ENCODE measurements around the gene TMEM233.

Gene TMEM233

DNA sequence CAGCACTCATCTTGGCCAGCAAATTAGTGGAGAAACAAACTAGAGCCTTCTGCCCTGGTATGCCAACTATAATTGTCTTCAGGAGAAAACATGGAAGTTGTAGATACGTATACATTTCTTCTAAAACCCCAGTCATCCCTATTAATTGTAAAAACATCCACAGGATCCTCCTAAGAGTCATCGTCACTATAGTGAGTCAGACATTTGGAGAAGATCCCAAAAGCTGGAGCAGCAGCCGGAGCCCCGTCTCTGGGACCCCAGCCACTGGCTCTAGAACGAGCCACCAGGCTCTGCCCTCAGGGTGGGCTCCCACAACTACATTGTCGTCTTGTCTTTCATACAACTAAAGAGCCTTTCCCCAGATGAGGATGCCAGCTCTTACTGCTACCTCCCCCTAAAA, 89.8 kb downstream of the TMEM233 start:
- no peak for DNase-seq

DNA sequence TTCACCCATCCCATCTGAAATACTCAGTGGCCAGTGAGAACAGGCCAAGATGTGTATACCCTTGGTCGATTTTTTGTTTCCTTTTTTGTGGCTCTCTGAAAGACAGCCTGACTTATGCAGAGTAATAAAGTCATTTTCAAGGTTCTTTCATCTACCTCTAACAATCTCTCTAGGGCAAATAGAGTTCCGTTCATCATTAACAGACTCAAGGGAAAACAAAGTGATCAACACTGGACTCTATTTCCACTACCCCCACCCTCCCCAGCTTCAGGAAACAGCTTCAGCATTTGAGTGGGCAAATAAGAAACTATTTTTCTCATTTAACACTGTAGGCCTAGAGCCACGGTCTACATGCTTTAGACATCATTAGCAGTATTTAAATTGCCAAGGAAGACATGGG, 90.2 kb downstream of the TMEM233 start:
- DNase-seq: no peak

DNA sequence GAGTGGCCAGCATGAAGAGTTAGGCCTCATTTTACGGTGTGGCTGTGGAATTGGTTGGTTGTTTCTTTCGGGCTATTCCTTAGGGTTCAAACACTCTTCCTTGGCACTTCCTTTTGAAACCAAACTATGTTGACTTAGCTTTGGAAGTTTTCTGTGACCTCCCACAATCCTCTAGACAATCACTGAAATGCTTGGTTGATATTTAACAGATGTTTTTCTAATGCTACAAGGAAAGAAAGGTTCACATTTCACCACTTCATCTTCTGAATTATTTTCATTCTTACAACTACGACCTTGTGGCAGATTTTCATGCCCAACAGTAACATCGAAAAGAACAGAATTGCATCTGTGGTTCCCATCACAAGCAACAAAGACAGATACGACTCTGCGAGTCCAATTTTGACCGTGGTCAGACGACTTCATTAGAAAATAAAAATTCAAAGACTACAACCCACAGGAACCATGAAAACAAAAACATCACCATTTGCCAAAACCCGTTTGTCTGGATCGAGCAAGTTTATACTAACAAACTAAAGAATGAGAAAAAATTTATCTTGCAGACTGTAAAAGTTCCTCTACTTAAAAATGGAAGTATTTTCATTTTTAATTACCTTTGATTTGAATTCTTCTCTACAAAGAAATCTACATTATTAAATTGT, 91.3 kb downstream of the TMEM233 start:
- DNase-seq: no peak

DNA sequence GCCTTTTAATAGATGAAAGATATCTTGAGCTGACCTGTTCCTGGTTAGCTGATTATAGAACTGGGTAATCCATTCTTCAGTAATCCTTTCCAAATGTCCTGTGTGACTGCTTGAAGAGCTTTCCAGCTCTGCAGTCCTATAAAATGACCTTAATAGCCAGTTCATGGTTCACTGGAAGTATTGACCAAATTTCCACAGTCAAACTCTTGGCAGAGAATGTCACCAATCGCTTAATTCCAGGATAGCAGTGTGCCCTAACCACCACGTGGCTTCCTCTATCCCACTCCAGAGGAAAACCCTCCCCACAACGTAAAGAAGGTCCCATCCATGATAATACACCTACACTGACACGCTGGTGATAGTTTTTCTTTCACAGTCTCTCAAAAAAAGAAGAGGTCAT, 91.8 kb downstream of the TMEM233 start:
- DNase-seq: no peak

DNA sequence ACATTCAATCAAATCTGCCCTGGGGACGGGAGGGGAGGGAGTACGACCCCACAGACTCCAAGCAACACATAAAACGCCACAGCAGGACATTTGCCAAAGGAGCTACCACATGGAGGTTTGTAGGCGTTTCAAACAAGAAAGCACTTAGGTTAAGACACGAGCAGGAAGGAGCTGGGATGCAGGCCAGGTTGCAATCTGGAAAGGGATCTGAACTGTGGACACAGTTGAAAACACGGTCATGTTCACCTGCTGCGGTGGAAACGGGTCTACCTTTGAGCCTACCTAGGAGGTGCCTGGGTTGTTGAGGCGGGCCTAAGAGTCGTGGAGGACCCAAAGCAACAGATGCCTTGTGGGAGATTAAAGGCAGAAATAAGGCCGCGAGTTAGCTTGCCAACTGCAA, 92.8 kb downstream of the TMEM233 start:
- DNase-seq: no peak

DNA sequence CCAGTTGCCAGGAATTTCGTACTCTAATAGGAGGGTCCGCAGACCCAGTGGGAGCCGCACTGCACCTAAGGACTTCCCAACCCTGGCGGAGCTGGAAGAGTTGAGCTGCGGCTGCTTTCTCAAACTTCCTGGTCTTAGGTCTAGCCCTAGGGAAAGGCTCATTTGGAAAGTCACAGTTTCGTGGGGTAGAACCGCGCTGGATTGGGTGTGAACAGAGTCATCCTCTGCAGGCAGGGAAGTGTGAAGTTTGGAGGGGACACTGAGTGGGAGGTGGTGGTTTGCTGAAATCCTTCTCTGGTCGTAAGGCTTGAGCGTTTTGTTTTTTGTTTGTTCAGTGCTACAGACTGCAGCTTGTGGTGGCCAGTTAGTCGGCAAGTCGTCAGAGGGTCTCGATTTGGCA, 93.2 kb downstream of the TMEM233 start:
- no peak for DNase-seq

DNA sequence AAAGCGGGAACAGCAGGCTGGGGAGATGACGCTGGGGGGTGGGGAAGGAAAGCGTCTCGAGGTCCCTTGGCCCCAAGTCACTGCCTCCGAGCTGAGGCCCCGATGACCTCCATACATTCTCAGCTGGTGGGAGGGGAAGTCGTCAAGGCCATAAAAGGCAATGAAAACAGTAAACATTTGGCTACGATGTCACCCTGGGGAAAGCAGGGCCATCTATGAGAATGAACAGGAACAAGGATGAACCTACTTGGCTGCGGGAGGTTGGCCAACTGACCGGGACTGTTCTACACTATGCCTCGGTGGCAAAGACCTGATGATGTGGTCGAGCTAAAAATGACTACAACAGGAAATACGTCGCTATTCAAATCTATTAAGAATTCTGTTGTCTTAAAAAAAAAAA, 93.8 kb downstream of the TMEM233 start:
- DNase-seq: no peak

DNA sequence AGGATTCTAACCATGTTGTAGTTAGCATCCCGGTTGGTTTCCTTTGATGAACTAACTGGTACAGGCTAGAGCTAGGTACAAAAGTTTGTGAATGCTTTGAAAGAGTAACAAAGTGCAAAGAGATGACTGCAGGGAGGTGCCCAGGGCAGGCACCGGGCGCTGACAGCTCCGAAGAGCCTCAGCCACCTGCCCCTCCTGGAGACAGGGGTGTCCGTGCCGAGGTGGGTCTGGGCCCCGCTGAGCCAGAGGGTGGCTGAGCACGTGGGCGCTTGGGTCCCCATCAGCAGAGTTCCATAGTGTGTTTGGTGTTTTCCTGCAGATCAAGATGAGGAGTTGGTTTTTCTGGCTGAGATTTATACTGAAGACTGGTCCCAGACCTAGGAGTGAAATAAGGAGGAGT, 94.3 kb downstream of the TMEM233 start:
- no peak for DNase-seq

DNA sequence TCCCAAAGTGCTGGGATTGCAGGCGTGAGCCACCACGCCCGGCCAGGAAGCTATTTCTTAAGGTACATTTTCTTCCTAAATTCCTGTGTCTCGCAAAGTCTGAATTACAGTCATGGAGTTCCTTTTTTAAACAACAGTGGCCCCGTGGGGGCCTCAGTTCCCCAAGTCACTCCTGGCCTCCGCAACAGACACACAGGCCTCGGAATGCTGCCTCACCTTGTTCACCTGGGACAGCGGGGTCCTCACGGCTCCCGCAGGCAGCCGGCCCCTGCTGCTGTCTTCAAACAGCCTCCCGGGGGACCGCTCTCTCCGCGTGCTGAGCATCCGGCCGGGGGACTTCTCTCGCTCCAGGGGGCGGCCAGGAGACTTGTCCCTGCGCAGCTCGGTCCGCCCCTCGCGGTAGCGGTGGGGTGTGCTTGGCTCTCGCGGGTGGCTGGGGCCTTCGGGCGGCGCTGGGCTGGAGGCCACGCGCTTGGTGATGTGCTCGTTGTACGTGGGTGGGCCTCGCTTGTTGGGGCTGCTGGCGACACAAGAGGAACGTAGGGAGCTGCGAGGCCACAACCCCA, 96.4 kb downstream of the TMEM233 start:
- no peak for DNase-seq

DNA sequence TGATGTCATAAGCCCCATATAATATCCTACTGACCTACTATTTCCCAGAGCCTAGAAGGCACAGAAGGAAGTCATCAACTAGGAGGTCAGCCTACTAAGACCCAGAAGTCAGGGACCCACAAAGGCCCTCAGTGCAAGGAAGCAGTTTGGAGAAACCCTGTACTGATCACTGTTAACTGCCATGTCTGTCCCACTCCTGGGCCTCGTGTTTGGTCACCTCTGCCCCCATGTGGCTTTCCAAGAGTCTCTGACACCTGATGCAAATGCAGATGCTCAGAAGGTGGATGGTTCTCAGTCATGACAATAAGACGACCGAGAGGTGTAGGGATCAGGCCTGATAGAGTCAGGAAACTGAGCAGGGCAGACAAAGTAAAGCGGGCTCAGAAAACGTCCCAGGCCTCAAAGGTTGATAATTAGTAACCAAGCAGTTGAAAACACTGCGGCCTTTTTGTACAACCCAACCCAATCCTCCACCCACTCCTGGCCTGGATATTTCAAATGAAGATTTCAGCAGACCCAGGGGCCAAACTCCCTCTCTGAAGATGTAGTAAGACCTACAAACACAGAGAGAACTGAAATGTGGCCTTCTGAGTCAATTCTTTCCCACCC, 97.7 kb downstream of the TMEM233 start:
- no peak for DNase-seq

DNA sequence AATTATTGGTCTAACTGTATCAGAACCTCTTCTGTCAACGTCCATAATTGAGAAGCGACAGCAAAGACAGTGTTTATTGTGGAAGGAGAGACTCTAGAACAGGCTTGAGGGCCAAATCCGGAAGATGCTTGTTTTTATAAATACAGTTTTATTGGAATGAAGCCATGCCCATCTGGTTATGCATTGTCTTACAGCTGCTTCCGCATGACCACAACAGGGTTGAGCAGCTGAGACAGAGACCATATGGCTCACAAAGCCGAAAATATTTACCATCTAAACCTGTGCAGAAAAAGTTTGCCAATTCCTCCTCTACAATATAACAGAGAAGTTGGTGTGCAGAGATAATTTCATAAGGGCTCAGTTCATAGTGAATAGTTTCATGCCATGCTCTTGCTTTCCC, 98.8 kb downstream of the TMEM233 start:
- no peak for DNase-seq
